ENCODE results near the gene SLC66A2.

- TF ChIP-seq CTCF (conservative IDR thresholded peaks at IDR 0.05 in 1 of 2, IDR thresholded peaks at IDR 0.05 in 1 of 2; ENCODE audit: extremely low read depth in 1 of 2, insufficient read depth in 1 of 2, low read depth in 1 of 2, low read length in 2 of 2), result no peak
- no peak for TF ChIP-seq EZH2 (IDR thresholded peaks at IDR 0.05; ENCODE audit: borderline replicate concordance, low read length)
Measured at GRCh38 chr18:79903787-79904356, 47.6 kb downstream of the SLC66A2 start.
